ENCODE data around the gene CRB2. TPM values are rescaled to one million over a fixed set of nuclear protein-coding genes. Genes with fewer than 3 reads are reported as not detected.

The CRB2 gene
- total and polyA plus RNA-seq, 2 of the 4 experiments (the other 2 are of a cell fraction), result not detected

- WGBS, 2 experiments (ENCODE audit: extremely low coverage in 2 of 2, insufficient read length in 1 of 2), result 41% methylated on average over 3 of the region's 6 CpGs; no CpG with 5 or more reads in 1 of the 2 experiments
- Histone ChIP-seq H3K4me3 (ENCODE audit: insufficient read depth, low read depth, low read length) (no peak overlapping the region), H3K4me2 (ENCODE audit: low read depth, low read length) (no peak overlapping the region)
Measured at GRCh38 chr9:123345567-123345955, 10.4 kb upstream of the CRB2 start.

More at GRCh38 chr9:123345567-123345955, 10.4 kb upstream of the CRB2 start:
- Histone ChIP-seq H3K9me3 (ENCODE audit: control insufficient read depth, insufficient read depth, low read length) (no peaks in the 10 kb centered on the region), H3K4ac (ENCODE audit: low read depth, low read length) (no peak overlapping the region), H2AK9ac (replicated peaks; ENCODE audit: low read depth, low read length, poor library complexity) (no peak overlapping the region), H2AFZ (replicated peaks; ENCODE audit: low read length, poor library complexity) (no peak overlapping the region), H2BK15ac (ENCODE audit: low read depth, low read length) (no peak overlapping the region), H3K9ac (ENCODE audit: low read depth, low read length) (no peak overlapping the region), H3K36me3 (ENCODE audit: control insufficient read depth, insufficient read depth, low read length) (no peaks in the 10 kb centered on the region), H3K27ac (ENCODE audit: insufficient read depth, low read length) (no peak overlapping the region), H4K5ac (ENCODE audit: low read depth, low read length) (no peak overlapping the region), H2AK5ac (ENCODE audit: low read depth, low read length) (no peak overlapping the region), H4K91ac (ENCODE audit: insufficient read depth, low read depth, low read length) (no peak overlapping the region), H3K23ac (ENCODE audit: low read depth, low read length) (no peak overlapping the region), H2BK5ac (ENCODE audit: low read depth, low read length, poor library complexity, severe bottlenecking) (no peak overlapping the region), H3K18ac (ENCODE audit: low read depth, low read length) (no peak overlapping the region), H3K9me1 (ENCODE audit: insufficient read depth, low read length) (peaks cover 4% of the 10 kb centered on the region), H4K20me1 (ENCODE audit: insufficient read depth, low read length) (peaks cover 3% of the 10 kb centered on the region; the same call in 1 of the 2 replicates), H2BK120ac (ENCODE audit: low read depth, low read length) (no peak overlapping the region), H4K8ac (ENCODE audit: low read depth in 2 of 2, low read length in 2 of 2) (no peak overlapping the region), H2BK20ac (ENCODE audit: low read depth, low read length) (no peak overlapping the region), H3K79me1 (ENCODE audit: low read depth in 1 of 2, low read length in 2 of 2) (no peaks in the 10 kb centered on the region), H3K4me1 (ENCODE audit: control insufficient read depth, insufficient read depth, low read length) (no peaks in the 10 kb centered on the region), H3K27me3 (ENCODE audit: control insufficient read depth, insufficient read depth, low read length) (peaks cover 17% of the 10 kb centered on the region), H3K14ac (replicated peaks; ENCODE audit: low read depth, low read length) (no peak overlapping the region), H3K56ac (ENCODE audit: extremely low read depth, insufficient read depth, low read length) (no peak overlapping the region)
- DNase-seq (no peak), ATAC-seq (ENCODE audit: low read depth) (no peak)
- intact Hi-C loops (cut with micrococcal nuclease) (loop anchor here (2.0 kb wide), 1 partner anchor 117 kb away; no protein-coding TSS in a partner anchor), in situ Hi-C loops (cut with MboI; ENCODE audit: low sequenced_read_pairs) (loop anchor here (25.0 kb wide), 1 partner anchor 508 kb away; the partner anchor contains the start of gene PDCL), dilution Hi-C loops (cut with HindIII; ENCODE audit: low sequenced_read_pairs, unreplicated experiment) (no loop called here)
- TF ChIP-seq ELK1 (IDR thresholded peaks at IDR 0.05; ENCODE audit: borderline replicate concordance, low read depth, low read length) (no peak), MAFK (IDR thresholded peaks at IDR 0.05; ENCODE audit: low read depth, low read length) (no peak), RAD21 (IDR thresholded peaks at IDR 0.05; ENCODE audit: low read length) (no peak), SMC3 (IDR thresholded peaks at IDR 0.05; ENCODE audit: low read depth, low read length) (no peak), MXI1 (IDR thresholded peaks at IDR 0.05; ENCODE audit: borderline replicate concordance, low read depth, low read length) (no peak), BHLHE40 (IDR thresholded peaks at IDR 0.05; ENCODE audit: low read depth, low read length) (no peak), RCOR1 (IDR thresholded peaks at IDR 0.05; ENCODE audit: insufficient replicate concordance, low read length) (no peak), CEBPB (IDR thresholded peaks at IDR 0.05; ENCODE audit: low read depth, low read length) (no peak), FOS (IDR thresholded peaks at IDR 0.05; ENCODE audit: low read depth, low read length) (no peak), NFE2L2 (IDR thresholded peaks at IDR 0.05; ENCODE audit: low read depth, low read length) (no peak), CTCF (conservative IDR thresholded peaks at IDR 0.05; ENCODE audit: low read depth, low read length) (no peak), USF2 (IDR thresholded peaks at IDR 0.05; ENCODE audit: low read depth, low read length) (no peak), RFX5 (IDR thresholded peaks at IDR 0.05; ENCODE audit: low read depth, low read length) (no peak), MAZ (IDR thresholded peaks at IDR 0.05; ENCODE audit: borderline replicate concordance, low read depth, low read length) (no peak)
- BruUV-seq (replicated peaks), result no TSS peak
- ChIA-PET CTCF (no interaction called here), POLR2A (ENCODE audit: unreplicated experiment) (no interaction called here)

All from IMR-90 (cell line).